Choroid plexus epithelial cell (primary cell): ENCODE data around the gene CC2D1B.

Experiments
- DNase-seq: peaks from one replicate; pipeline ENCODE4 v3.0.0-alpha.2; 2010; ENCODE audit warnings: low read depth
- H3K4me3 ChIP-seq: 2 replicates; pipeline ENCODE4 v1.5.1; 2011; ENCODE audit warnings: low read depth, mild to moderate bottlenecking, control low read depth, low read length, moderate library complexity
- CTCF ChIP-seq: conservative IDR thresholded peaks from 2 replicates; pipeline ENCODE4 v1.5.1; 2011; ENCODE audit warnings: low read depth, mild to moderate bottlenecking, control low read depth, inconsistent platforms, low read length, moderate library complexity

CC2D1B gene, protein sequence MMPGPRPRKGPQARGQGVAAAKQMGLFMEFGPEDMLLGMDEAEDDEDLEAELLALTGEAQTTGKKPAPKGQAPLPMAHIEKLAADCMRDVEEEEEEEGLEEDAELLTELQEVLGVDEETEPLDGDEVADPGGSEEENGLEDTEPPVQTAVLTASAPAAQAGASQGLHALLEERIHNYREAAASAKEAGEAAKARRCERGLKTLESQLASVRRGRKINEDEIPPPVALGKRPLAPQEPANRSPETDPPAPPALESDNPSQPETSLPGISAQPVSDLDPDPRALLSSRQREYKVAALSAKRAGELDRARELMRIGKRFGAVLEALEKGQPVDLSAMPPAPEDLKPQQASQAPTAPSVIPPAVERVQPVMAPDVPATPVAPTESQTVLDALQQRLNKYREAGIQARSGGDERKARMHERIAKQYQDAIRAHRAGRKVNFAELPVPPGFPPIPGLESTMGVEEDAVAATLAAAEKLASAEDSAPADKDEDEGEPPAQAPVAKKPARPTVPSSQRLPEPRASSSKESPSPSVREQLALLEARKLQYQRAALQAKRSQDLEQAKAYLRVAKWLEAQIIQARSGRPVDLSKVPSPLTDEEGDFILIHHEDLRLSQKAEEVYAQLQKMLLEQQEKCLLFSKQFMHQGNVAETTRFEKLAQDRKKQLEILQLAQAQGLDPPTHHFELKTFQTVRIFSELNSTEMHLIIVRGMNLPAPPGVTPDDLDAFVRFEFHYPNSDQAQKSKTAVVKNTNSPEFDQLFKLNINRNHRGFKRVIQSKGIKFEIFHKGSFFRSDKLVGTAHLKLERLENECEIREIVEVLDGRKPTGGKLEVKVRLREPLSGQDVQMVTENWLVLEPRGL

GRCh38 chr1:52365746-52366516 lies at the start of gene CC2D1B:
TSS of gene CC2D1B (minus strand) at chr1:52366205. CDS start at chr1:52364620, 1,585 bp downstream.
- no peak for TF ChIP-seq CTCF
- DNase-seq = peak; percentile 99
- peak within 1 kb of the TSS; percentile 88 for H3K4me3 ChIP-seq

GRCh38 chr1:52414942-52415341 lies 48.9 kb upstream of the CC2D1B start:
- TF ChIP-seq CTCF = no peak
- H3K4me3 ChIP-seq = no peak overlapping the region
- no peak for DNase-seq

DNA sequence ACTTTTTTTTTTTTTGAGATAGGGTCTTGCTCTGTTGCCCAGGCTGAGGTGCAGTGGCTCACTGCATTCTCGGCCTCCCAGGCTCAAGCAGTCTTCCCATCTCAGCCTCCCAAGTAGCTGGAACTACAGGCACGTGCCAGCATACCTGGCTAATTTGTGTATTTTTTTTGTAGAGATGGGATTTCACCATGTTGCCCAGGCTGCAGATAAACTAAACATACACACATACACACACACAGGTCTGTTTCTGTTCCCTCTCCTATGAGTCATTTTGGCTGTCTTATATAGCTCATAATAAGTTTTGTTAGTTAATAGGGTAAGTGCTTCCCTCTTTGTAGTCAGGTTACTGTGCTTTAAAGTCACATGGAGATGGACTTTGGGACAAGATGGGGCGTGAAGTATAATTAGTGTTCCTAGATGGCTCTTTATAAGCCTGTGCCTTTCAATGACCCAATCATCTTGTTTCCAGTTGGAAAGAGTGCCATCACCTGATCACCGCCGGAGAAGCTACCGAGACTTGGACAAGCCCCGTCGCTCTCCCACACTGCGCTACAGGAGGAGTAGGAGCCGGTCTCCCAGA lies 47.5 kb upstream of the CC2D1B start:
- no peak for DNase-seq

GRCh38 chr1:52404975-52405338 lies 39.0 kb upstream of the CC2D1B start:
- TF ChIP-seq CTCF = no peak
- DNase-seq = no peak
- peak overlapping the region; percentile 91 for H3K4me3 ChIP-seq

More for the DNA sequence above, 47.5 kb upstream of the CC2D1B start:
- H3K4me3 ChIP-seq = no peak overlapping the region
- no peak for TF ChIP-seq CTCF

DNA sequence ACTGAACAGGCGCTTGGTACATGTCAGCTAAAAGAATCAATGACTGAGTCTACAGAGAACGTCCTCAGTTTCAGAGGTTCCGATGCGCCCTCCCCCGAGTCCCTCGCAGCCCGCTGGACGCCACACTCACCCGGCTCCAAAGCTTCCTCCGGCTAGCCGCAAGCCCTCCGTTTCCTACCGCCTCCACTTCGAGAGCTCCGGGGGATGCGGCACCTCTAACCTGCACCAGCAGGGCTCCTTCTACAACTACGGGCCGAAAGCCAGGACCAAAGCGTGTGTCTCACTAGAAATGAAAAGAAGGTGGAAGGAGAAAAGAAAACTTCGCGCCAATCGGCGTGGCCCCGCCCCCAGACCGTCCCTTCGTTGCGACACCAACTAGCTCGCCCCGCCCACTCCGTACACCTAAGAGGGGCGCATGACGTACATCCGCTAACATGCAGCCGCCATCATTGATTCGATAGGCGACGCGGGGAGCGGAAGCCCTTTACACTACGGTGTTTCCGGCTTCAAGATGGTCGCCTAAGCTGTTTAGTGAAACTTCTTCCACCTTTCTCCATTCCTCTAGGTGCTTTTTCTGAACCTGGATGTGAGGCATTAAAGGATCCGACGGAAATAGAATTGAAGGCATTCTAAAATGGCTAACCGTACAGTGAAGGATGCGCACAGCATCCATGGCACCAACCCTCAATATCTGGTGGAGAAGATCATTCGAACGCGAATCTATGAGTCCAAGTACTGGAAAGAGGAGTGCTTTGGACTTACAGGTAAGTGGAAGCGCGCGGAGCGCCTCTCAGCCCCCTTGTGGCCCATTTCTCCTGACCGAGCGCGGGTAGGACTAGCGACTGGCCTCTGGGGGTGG lies 38.3 kb upstream of the CC2D1B start, which contains the start of the genes ORC1 and PRPF38A:
TSS of gene ORC1 (minus strand) at position 308 of the 859 bp plus-strand sequence. CDS start 2,200 bp downstream, outside the sequence.
TSS of gene PRPF38A (plus strand) at position 487 of the 859 bp plus-strand sequence. CDS start at position 635, 148 bp downstream.
- peak within 1 kb of the TSS; percentile 91 for H3K4me3 ChIP-seq
- TF ChIP-seq CTCF = peak; percentile 81
- peak; percentile 99 for DNase-seq
